Mesodermal cell (in vitro differentiated cells): ENCODE data around the gene ECPAS.
"Not testable (repeated sequence)": the region's sequence is repeated elsewhere in the genome, so short reads cannot be mapped to it uniquely, and the experiment has no call there.

Experiments
- H3K27ac ChIP-seq: 2 replicates; pipeline ENCODE4 v1.7.0; 2013; ENCODE audit warnings: mild to moderate bottlenecking, low read depth, low read length, moderate library complexity; ENCODE audit not compliant: severe bottlenecking
- H3K36me3 ChIP-seq: 2 replicates; pipeline ENCODE4 v1.7.1; 2013; ENCODE audit warnings: mild to moderate bottlenecking, low read length, moderate library complexity; ENCODE audit not compliant: control insufficient read depth, insufficient read depth
- H3K4me1 ChIP-seq: one replicate; pipeline ENCODE4 v1.7.1; 2013; ENCODE audit warnings: mild to moderate bottlenecking, low read length; ENCODE audit not compliant: insufficient read depth, control insufficient read depth, poor library complexity, severe bottlenecking
- H3K4me3 ChIP-seq: 2 replicates; pipeline ENCODE4 v1.7.0; 2013; ENCODE audit warnings: low read length, control low read depth, mild to moderate bottlenecking; ENCODE audit not compliant: insufficient read depth, poor library complexity, severe bottlenecking; ENCODE audit errors: extremely low read depth
- H3K9me3 ChIP-seq: 2 replicates; pipeline ENCODE4 v1.7.1; 2013; ENCODE audit warnings: mild to moderate bottlenecking, low read length, moderate library complexity; ENCODE audit not compliant: control insufficient read depth
- WGBS, 2 experiments: methylation state at CpG; one replicate each; pipeline ENCODE4 v1.1.5; 2013; ENCODE audit warnings: missing lambda C conversion rate in 2 of 2; ENCODE audit not compliant: insufficient coverage in 2 of 2; 5-methylcytosine and 5-hydroxymethylcytosine counted together

Gene ECPAS

DNA sequence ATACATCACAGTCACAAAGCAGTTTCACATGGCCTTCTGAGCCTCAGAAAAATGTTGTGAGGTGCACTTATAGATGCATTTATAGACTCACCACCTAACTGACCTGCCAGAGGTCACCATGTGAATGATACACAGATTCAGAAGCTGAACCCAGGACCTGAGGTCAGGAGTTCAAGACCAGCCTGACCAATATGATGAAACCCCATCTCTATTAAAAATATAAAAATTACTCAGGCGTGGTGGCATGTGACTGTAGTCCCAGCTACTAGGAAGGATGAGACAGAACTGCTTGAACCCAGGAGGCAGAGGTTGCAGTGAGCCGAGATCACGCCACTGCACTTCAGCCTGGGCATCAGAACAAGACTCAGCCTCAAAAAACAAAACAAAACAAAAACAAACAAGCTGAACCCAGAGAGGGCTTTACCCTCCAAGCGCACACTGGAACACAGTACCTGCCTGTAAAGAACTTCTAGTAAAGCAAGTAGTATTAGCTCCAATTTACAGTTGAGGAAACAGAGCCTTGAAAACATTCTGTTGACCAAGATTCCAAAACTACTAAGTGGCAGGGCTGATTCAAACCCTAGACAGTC lies 16.3 kb downstream of the ECPAS start:
- 89 to 100% methylated on average over 1 of the region's 4 CpGs for WGBS, 2 experiments
- H3K4me1 ChIP-seq: no peaks in the 10 kb centered on the region
- H3K27ac ChIP-seq: no peak overlapping the region
- no peaks in the 10 kb centered on the region for H3K9me3 ChIP-seq
- H3K36me3 ChIP-seq: peaks cover 4% of the 10 kb centered on the region
- no peak overlapping the region for H3K4me3 ChIP-seq

DNA sequence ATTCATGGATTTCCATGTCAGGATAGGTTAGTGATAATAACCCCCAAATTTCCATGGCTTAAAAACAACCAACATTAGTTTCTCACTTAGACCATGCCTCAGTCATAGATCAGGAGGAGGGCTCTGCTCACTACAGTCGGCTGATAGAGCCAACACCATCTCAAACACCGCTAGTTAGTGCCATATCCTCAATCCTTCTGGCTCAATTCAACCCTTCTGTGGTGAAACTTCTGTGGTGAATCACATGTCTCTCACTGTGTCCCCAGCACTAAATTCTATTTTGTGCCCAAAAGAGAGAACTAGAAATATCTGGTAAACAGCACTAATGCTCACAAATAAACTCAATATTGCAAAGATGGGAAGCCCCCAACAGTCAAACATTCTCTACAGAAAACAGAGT lies 21.1 kb downstream of the ECPAS start:
- Histone ChIP-seq H3K4me3 (no peak overlapping the region), H3K4me1 (peaks cover 9% of the 10 kb centered on the region), H3K36me3 (peaks cover 4% of the 10 kb centered on the region), H3K9me3 (peaks cover 5% of the 10 kb centered on the region), H3K27ac (no peak overlapping the region)
- 83 to 100% methylated on average over 2 of the region's 2 CpGs for WGBS, 2 experiments

DNA sequence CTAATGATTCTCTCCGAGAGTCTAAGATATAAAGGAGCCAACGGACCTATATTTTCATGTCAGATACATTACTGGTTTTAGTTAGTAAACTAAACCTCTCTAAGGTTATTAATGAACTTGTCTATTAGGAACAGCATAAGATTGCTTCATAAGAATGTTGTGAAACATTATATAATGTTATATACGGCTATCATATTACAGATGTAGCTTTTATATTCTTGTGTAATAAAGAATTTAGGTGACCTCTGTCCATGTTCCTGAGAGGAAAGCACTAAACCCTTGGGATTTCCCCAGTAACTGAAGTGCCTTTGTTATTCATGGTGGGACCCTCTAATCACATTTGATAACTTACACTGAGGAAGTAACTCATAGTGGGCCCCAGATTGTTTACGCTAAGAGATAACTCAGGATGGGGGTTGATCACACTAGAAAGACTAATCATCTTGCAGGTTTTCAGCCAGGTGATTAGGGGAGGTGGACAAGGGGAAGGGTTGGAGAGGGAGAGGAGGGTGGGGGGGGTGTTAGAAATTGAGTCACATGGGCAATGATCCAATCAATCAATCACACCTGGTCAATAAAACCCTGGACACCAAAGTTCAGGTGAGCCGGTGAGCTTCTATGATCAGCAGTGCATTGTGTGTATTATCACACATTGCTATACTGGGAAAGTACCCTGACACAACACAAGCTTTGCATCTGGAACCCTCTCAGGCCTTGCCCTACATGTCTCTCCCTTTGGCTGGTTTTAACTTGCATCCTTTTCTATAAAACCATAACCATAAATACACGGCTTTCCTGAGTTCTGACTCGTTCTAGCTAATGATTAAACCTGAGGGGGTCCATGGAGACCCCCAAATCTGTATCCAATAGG lies 25.8 kb downstream of the ECPAS start:
- H3K36me3 ChIP-seq: no peaks in the 10 kb centered on the region
- 83 to 90% methylated on average over 1 to 2 of the region's 7 CpGs for WGBS, 2 experiments
- no peak overlapping the region for H3K27ac ChIP-seq
- no peak overlapping the region for H3K4me3 ChIP-seq
- H3K9me3 ChIP-seq: peaks cover 5% of the 10 kb centered on the region
- peaks cover 12% of the 10 kb centered on the region for H3K4me1 ChIP-seq

DNA sequence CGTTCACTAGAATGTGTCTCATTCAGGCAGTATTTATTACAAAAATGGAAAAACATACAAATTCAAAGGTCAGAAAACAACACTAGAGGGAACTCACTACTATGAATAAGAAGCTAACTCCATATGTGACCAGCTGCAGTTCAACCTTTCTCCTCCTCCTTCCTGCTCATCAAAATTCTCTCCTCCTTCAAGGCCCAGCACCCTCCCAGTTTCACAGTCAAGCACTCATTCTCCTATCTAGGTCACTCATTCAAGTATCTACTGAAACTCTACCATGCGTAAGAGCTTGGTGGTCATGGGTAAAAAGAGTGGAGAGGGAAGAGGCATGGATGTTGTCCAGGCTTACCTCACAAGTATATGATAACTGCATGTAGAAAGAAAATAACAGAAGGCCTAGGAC lies 27.7 kb downstream of the ECPAS start:
- H3K4me3 ChIP-seq: no peak overlapping the region
- 80% methylated on average over 1 of the region's 2 CpGs; no CpG with 5 or more reads in 1 of the 2 experiments for WGBS, 2 experiments
- H3K27ac ChIP-seq: no peak overlapping the region
- no peaks in the 10 kb centered on the region for H3K36me3 ChIP-seq
- H3K4me1 ChIP-seq: peaks cover 12% of the 10 kb centered on the region
- peaks cover 2% of the 10 kb centered on the region for H3K9me3 ChIP-seq

DNA sequence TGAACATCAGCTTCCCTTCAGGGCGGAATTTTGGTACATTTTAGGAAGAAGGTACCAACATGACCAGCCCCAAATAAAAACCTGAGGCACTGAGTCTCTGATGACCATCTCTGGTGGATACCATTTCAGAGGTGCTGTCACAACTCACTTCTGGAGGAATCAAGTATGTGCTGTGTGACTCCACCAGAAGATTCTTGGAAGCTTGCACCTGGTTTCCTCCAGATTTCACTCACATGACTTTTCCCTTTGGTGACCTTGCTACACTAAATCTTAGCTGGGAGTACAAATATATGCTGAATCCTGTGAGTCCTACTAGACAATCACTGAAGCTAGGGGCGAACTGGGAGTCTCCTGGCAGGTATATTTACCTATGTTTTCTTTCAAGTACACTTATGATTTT lies 28.5 kb downstream of the ECPAS start:
- WGBS, 2 experiments: 100% methylated on average over 1 to 2 of the region's 2 CpGs
- Histone ChIP-seq H3K4me1 (peaks cover 15% of the 10 kb centered on the region), H3K27ac (no peak overlapping the region), H3K4me3 (no peak overlapping the region), H3K9me3 (no peaks in the 10 kb centered on the region), H3K36me3 (peaks cover 2% of the 10 kb centered on the region)

DNA sequence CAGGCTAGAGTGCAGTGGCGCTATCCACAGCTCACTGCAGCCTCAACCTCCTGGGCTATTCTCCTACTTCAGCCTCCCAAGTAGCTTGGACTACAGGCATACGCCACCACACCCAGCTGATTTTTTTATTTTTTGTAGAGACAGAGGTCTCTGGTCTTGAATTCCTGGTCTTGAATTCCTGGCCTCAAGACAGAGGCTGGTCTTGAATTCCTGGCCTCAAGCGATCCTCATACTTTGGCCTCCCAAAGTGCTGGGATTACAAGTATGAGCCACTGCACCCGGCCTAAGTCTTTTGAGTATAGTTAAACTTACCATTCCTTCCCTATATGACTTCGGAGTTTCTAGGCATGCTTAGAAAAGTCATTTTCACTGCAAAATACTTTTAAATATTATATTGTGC lies 29.4 kb downstream of the ECPAS start:
- WGBS, 2 experiments: 86 to 100% methylated on average over 1 to 2 of the region's 5 CpGs
- peaks cover 11% of the 10 kb centered on the region for H3K36me3 ChIP-seq
- no peaks in the 10 kb centered on the region for H3K9me3 ChIP-seq
- H3K4me1 ChIP-seq: peaks cover 23% of the 10 kb centered on the region
- no peak overlapping the region for H3K27ac ChIP-seq
- H3K4me3 ChIP-seq: no peak overlapping the region

DNA sequence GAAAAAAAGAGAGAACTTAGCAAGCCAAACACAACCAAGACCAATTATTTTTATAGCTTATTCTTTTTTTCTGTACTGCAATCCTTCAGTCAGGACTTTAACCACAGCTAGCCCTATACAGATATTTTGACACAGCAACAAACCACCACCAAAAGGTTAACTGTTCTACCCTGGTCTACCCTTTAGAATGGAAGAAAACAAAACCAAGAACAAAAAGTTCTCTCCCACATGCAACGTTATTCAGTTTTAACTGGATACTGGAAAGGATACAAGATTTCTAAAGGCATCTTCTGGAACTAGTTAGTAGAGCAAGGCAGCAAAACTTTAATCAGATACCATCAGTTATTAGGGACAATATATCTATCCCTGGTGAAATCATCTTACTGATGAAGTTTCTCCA lies 32.6 kb downstream of the ECPAS start:
- 100% methylated on average over 1 of the region's 1 CpG; no CpG with 5 or more reads in 1 of the 2 experiments for whole genome bisulfite sequencing, 2 experiments
- Histone ChIP-seq H3K4me3 (no peak overlapping the region), H3K9me3 (no peaks in the 10 kb centered on the region), H3K27ac (no peak overlapping the region), H3K36me3 (peaks cover 21% of the 10 kb centered on the region), H3K4me1 (peaks cover 16% of the 10 kb centered on the region)

DNA sequence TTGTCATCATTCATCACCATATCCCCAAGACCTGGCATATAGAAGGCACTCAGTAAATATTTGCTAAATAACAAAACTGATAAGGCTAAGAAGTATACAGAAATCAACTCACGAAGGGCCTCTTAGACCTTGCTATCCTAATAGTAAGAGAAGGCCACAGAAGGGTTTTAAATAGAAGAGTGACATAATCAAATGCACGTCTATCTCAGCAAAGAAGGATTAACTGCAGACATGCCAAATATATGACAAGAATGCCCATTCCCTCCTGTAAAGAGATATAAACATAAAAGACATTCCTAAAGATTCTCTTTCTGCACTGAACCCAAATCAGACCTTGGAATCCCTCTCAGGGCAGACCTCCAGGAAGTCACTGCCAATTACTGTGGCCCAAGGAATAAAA lies 34.1 kb downstream of the ECPAS start:
- Histone ChIP-seq H3K27ac (no peak overlapping the region), H3K36me3 (peaks cover 36% of the 10 kb centered on the region), H3K4me1 (peaks cover 16% of the 10 kb centered on the region), H3K4me3 (no peak overlapping the region), H3K9me3 (no peaks in the 10 kb centered on the region)
- 80% methylated on average over 1 of the region's 2 CpGs; no CpG with 5 or more reads in 1 of the 2 experiments for WGBS, 2 experiments

DNA sequence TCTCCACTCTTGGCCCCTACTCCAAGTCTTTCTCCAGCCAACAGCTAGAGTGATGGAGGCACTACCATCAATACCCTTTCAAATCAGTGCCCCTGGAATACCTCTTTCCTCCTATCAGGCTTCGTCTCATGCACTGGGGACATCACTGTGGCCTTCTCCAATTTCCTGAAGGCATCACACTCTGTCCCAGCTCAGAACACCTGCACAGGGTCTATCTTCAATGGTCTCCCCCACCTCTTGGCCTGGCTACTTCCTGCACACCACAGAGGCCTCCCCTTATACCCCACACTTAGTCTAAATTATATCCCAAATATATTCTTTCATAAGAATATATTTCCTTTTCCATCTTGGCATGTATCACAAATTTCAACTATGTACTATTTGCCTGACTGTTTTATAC lies 34.5 kb downstream of the ECPAS start:
- no peak overlapping the region for H3K27ac ChIP-seq
- no peaks in the 10 kb centered on the region for H3K9me3 ChIP-seq
- H3K4me3 ChIP-seq: no peak overlapping the region
- peaks cover 16% of the 10 kb centered on the region for H3K4me1 ChIP-seq
- peaks cover 37% of the 10 kb centered on the region for H3K36me3 ChIP-seq
- 86 to 100% methylated on average over 1 of the region's 1 CpG for WGBS, 2 experiments

DNA sequence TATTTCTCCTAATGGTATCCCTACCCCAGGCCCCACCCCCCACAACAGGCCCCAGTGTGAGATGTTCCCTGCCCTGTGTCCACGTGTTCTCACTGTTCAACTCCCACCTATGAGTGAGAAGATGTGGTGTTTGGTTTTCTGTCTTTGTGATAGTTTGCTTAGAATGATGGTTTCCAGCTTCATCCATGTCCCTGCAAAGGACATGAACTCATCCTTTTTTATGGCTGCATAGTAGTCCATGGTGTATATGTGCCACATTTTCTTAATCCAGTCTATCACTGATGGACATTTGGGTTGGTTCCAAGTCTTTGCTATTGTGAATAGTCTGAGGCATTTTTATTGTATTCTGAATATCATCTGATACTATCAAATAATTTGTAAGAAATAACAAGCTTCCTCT lies 38.4 kb downstream of the ECPAS start:
- not testable (repeated sequence) for H3K9me3 ChIP-seq, H3K27ac ChIP-seq, H3K4me3 ChIP-seq
- H3K4me1 ChIP-seq: peaks cover 12% of the 10 kb centered on the region
- H3K36me3 ChIP-seq: peaks cover 61% of the 10 kb centered on the region
- WGBS, 2 experiments: no CpG with 5 or more reads among the region's 1 CpG

DNA sequence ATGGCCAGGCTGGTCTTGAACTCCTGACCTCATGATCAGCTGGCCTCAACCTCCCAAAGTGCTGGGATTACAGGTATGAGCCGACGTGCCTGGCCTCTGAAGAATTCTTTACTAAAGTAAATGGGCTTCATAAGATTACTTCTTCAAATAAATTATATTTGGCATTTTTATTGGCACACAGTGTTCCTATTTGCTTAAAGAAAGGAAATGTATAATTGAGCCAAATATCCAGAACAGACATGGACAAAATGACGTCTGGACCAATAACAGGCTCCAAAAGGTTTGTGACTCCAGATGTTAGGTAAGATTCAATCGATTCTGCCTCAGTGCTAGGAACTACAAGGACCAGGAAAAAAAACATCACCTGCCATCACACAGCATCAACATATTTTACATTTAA lies 40.7 kb downstream of the ECPAS start:
- Histone ChIP-seq H3K27ac (no peak overlapping the region), H3K4me1 (no peaks in the 10 kb centered on the region), H3K9me3 (no peaks in the 10 kb centered on the region), H3K4me3 (no peak overlapping the region), H3K36me3 (peaks cover 59% of the 10 kb centered on the region)
- WGBS, 2 experiments: no CpG with 5 or more reads among the region's 4 CpGs
